Measurements from ENCODE around the gene MDFI.

The MDFI gene

GRCh38 chr6:41679696-41680095 is 41.4 kb downstream of the MDFI start:
- Histone ChIP-seq H3K4me3 (ENCODE audit: low read depth in 1 of 2, low read length in 1 of 2) (no peak overlapping the region), H3K9me3 (no peaks in the 10 kb centered on the region), H3K27me3 (peaks cover 27% of the 10 kb centered on the region), H3K27ac (no peak overlapping the region), H3K4me1 (ENCODE audit: control insufficient read depth in 1 of 2, insufficient read depth in 1 of 2, low read depth in 1 of 2, low read length in 1 of 2) (peaks cover 20% of the 10 kb centered on the region in 2 experiments), H3K36me3 (peaks cover 12% of the 10 kb centered on the region)
- TF ChIP-seq CTCF (IDR thresholded peaks at IDR 0.05): no peak

- Histone ChIP-seq H3K27ac (no peak overlapping the region), H3K27me3 (peaks cover 20% of the 10 kb centered on the region), H3K9me3 (no peaks in the 10 kb centered on the region), H3K36me3 (peaks cover 19% of the 10 kb centered on the region), H3K4me3 (ENCODE audit: low read depth in 1 of 2, low read length in 1 of 2) (no peak overlapping the region), H3K4me1 (ENCODE audit: control insufficient read depth in 1 of 2, insufficient read depth in 1 of 2, low read depth in 1 of 2, low read length in 1 of 2) (peaks cover 20% of the 10 kb centered on the region in 2 experiments)
- no peak for TF ChIP-seq CTCF (IDR thresholded peaks at IDR 0.05)
Measured at GRCh38 chr6:41680182-41680965, 42.1 kb downstream of the MDFI start.

- TF ChIP-seq CTCF (IDR thresholded peaks at IDR 0.05): peak; percentile 24
- Histone ChIP-seq H3K4me1 (ENCODE audit: control insufficient read depth in 1 of 2, insufficient read depth in 1 of 2, low read depth in 1 of 2, low read length in 1 of 2) (peaks cover 20% of the 10 kb centered on the region in 2 experiments), H3K36me3 (peaks cover 36% of the 10 kb centered on the region), H3K27ac (no peak overlapping the region), H3K4me3 (ENCODE audit: low read depth in 1 of 2, low read length in 1 of 2) (peak overlapping the region in 1 of 2 experiments; percentile 66), H3K27me3 (peaks cover 12% of the 10 kb centered on the region), H3K9me3 (no peaks in the 10 kb centered on the region)
Measured at GRCh38 chr6:41682056-41682477, 43.8 kb downstream of the MDFI start.

GRCh38 chr6:41682497-41683272 is 44.4 kb downstream of the MDFI start:
- Histone ChIP-seq H3K27me3 (peaks cover 10% of the 10 kb centered on the region), H3K4me3 (ENCODE audit: low read depth in 1 of 2, low read length in 1 of 2) (peak overlapping the region; percentile 46 to 66), H3K9me3 (no peaks in the 10 kb centered on the region), H3K4me1 (ENCODE audit: control insufficient read depth in 1 of 2, insufficient read depth in 1 of 2, low read depth in 1 of 2, low read length in 1 of 2) (peaks cover 20% of the 10 kb centered on the region in 2 experiments), H3K36me3 (peaks cover 42% of the 10 kb centered on the region), H3K27ac (peak overlapping the region; percentile 18)
- no peak for TF ChIP-seq CTCF (IDR thresholded peaks at IDR 0.05)

GRCh38 chr6:41683273-41683522 is 44.9 kb downstream of the MDFI start:
- no peak for TF ChIP-seq CTCF (IDR thresholded peaks at IDR 0.05)
- Histone ChIP-seq H3K4me3 (ENCODE audit: low read depth in 1 of 2, low read length in 1 of 2) (peak overlapping the region; percentile 46 to 66), H3K27ac (peak overlapping the region; percentile 18), H3K27me3 (peaks cover 10% of the 10 kb centered on the region), H3K36me3 (peaks cover 47% of the 10 kb centered on the region), H3K4me1 (ENCODE audit: control insufficient read depth in 1 of 2, insufficient read depth in 1 of 2, low read depth in 1 of 2, low read length in 1 of 2) (peaks cover 20% of the 10 kb centered on the region in 2 experiments), H3K9me3 (no peaks in the 10 kb centered on the region)
